Epidermal melanocyte (primary cell): ENCODE data around the gene CIP2A.
"Not testable (repeated sequence)": the region's sequence is repeated elsewhere in the genome, so short reads cannot be mapped to it uniquely, and the experiment has no call there.

Experiments
- DNase-seq: peaks from one replicate; pipeline ENCODE4 v3.0.0; 2011; ENCODE audit warnings: low spot score; ENCODE audit not compliant: insufficient read length

CIP2A gene

GRCh38 chr3:108589081-108589997 lies at the start of gene CIP2A, which contains the start of gene DZIP3:
Gene CIP2A (minus strand): TSS chr3:108589438. CDS start chr3:108589375, 63 bp downstream.
Gene DZIP3 (plus strand): TSS chr3:108589722. CDS start chr3:108605407, 15,685 bp downstream.
- peak; percentile 53 for DNase-seq

- DNase-seq, result no peak
Measured at GRCh38 chr3:108629974-108630373, 40.7 kb upstream of the CIP2A start.

- DNase-seq, result no peak
Measured at GRCh38 chr3:108623504-108623903, 34.3 kb upstream of the CIP2A start.

- no peak for DNase-seq
Measured at GRCh38 chr3:108620250-108620649, 31.0 kb upstream of the CIP2A start.

- DNase-seq, result not testable (repeated sequence)
Measured at GRCh38 chr3:108616090-108616489, 26.9 kb upstream of the CIP2A start.

GRCh38 chr3:108610651-108611050 lies 21.4 kb upstream of the CIP2A start:
- no peak for DNase-seq

- DNase-seq, result no peak
Measured at GRCh38 chr3:108608750-108609149, 19.5 kb upstream of the CIP2A start.

- no peak for DNase-seq
Measured at GRCh38 chr3:108605491-108605890, 16.3 kb upstream of the CIP2A start.

- no peak for DNase-seq
Measured at GRCh38 chr3:108605028-108605427, 15.8 kb upstream of the CIP2A start.

GRCh38 chr3:108603691-108604090 lies 14.5 kb upstream of the CIP2A start:
- no peak for DNase-seq

- no peak for DNase-seq
Measured at GRCh38 chr3:108602935-108603294, 13.7 kb upstream of the CIP2A start.

GRCh38 chr3:108602249-108602934 lies 13.2 kb upstream of the CIP2A start:
- no peak for DNase-seq

GRCh38 chr3:108599677-108600409 lies 10.6 kb upstream of the CIP2A start:
- no peak for DNase-seq

- DNase-seq, result no peak
Measured at GRCh38 chr3:108598375-108598774, 9.1 kb upstream of the CIP2A start.

GRCh38 chr3:108595321-108595720 lies 6.1 kb upstream of the CIP2A start:
- no peak for DNase-seq

- no peak for DNase-seq
Measured at GRCh38 chr3:108590460-108590859, 1.2 kb upstream of the CIP2A start.

GRCh38 chr3:108589998-108590323 lies 723 bp upstream of the CIP2A start:
- DNase-seq, result peak; percentile 27

- DNase-seq, result no peak
Measured at GRCh38 chr3:108588601-108589000, 637 bp downstream of the CIP2A start.

- DNase-seq, result no peak
Measured at GRCh38 chr3:108578064-108578463, 11.2 kb downstream of the CIP2A start.

GRCh38 chr3:108569336-108569735 lies 19.9 kb downstream of the CIP2A start:
- DNase-seq, result no peak

- no peak for DNase-seq
Measured at GRCh38 chr3:108566599-108566998, 22.6 kb downstream of the CIP2A start.

- DNase-seq, result no peak
Measured at GRCh38 chr3:108565506-108565905, 23.7 kb downstream of the CIP2A start.
